Stomach (tissue), 4 donors: ENCODE measurements around the gene CRISP2.
A peak's percentile ranks its signal among the peaks of the same experiment; 100 is the strongest.

Source experiments
- CTCF ChIP-seq, 7 experiments: fragments of 450-650 bp in 4 of 7; fragments of 200-600 bp in 3 of 7; sonication (generic) in 3 of 7; IDR thresholded peaks; one replicate each; pipeline ENCODE4 v1.5.1; 2016 to 2019; ENCODE audit warnings: antibody characterized with exemption in 7 of 7, control low read depth in 2 of 7, mild to moderate bottlenecking in 1 of 7
- EP300 ChIP-seq: sonication (generic); formaldehyde crosslinking; IDR thresholded peaks from one replicate; pipeline ENCODE4 v1.6.1; 2017; ENCODE audit warnings: antibody characterized with exemption
- POLR2A ChIP-seq, 4 donors: fragments of 450-650 bp; IDR thresholded peaks; one replicate each; pipeline ENCODE4 v1.6.1; 2016; ENCODE audit warnings: antibody characterized with exemption in 4 of 4, control low read depth in 2 of 4, mild to moderate bottlenecking in 1 of 4, moderate library complexity in 1 of 4
- POLR2AphosphoS5 ChIP-seq, 3 donors: sonication (generic); formaldehyde crosslinking; IDR thresholded peaks; one replicate each; pipeline ENCODE4 v1.6.1; 2016; ENCODE audit warnings: antibody characterized with exemption in 3 of 3

DNA sequence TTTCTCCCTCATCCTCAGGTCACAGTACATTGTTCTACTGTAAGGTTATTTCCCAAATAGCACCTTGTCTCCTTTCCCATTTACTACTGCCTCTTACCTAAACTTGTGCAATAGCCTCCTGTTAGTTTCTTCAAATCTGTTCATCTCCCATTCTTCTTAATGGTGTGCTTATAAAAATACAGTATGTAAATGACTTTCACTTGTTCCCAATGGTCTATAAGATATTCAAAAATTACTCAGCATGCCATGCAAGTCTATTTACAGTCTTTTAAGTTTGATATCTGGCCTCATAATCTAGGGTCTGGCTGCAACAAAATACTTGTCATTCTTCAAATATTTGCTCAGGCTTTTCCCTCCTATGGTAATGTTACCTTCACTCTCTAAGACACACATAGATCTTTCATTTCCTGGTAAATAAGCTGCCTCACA, 45.2 kb downstream of the CRISP2 start:
- TF ChIP-seq POLR2A (IDR thresholded peaks at IDR 0.05) (no peak), CTCF (IDR thresholded peaks at IDR 0.05) (no peak), EP300 (no peak), POLR2AphosphoS5 (IDR thresholded peaks at IDR 0.05) (peak in 2 of 3 donors; percentile 23 to 62)
